Measurements from ENCODE around the gene CHD2.

Gene CHD2

DNA sequence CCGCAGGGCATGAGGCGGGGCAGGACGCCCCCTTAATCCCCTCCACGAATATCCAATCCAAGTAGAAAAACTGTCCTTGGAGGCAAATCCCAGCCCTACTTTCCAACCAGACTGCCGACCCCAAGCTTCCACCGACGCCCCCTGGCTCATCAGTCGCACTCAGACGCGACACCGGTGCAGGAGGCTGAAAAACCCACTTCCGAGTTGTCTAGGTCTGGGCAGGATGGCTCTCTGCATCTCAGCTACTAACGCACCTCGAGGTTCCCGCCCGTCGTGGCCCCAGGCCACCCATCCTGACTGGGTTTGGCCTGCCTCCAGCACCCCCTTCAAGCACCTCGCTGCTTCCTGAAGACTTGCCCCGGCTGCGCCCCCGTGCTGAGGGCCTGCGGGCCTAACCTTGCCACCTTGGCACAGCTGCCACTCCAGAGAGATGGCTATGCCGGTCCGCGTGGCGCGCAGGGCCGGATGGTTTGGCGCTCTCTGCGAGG, 173.4 kb downstream of the CHD2 start:
- Histone ChIP-seq H3K4me1 (peaks cover 20% of the 10 kb centered on the region), H3K4me3 (peak overlapping the region; percentile 19), H3K9me3 (no peaks in the 10 kb centered on the region), H3K36me3 (replicated peaks) (no peaks in the 10 kb centered on the region), H3K27me3 (ENCODE audit: low read depth) (no peaks in the 10 kb centered on the region)
- in situ Hi-C loops (cut with MboI; ENCODE audit: low sequenced_read_pairs): no loop called here
- DNase-seq (ENCODE audit: low spot score in 2 of 2): no peak

- in situ Hi-C loops (cut with MboI; ENCODE audit: low sequenced_read_pairs): no loop called here
- Histone ChIP-seq H3K4me1 (peaks cover 19% of the 10 kb centered on the region), H3K9me3 (no peaks in the 10 kb centered on the region), H3K36me3 (replicated peaks) (no peaks in the 10 kb centered on the region), H3K27me3 (ENCODE audit: low read depth) (no peaks in the 10 kb centered on the region), H3K4me3 (no peak overlapping the region)
- DNase-seq (ENCODE audit: low spot score in 2 of 2): no peak
Observed at GRCh38 chr15:93074599-93074998, 174.5 kb downstream of the CHD2 start.

GRCh38 chr15:93076217-93076616, 176.1 kb downstream of the CHD2 start:
- H3K4me1 ChIP-seq: peaks cover 4% of the 10 kb centered on the region
- in situ Hi-C loops (cut with MboI; ENCODE audit: low sequenced_read_pairs): no loop called here
- H3K4me3 ChIP-seq: no peak overlapping the region
- no peak for DNase-seq (ENCODE audit: low spot score in 2 of 2)
- H3K27me3 ChIP-seq (ENCODE audit: low read depth): no peaks in the 10 kb centered on the region
- H3K36me3 ChIP-seq (replicated peaks): no peaks in the 10 kb centered on the region
- H3K9me3 ChIP-seq: no peaks in the 10 kb centered on the region

- Histone ChIP-seq H3K4me1 (peaks cover 3% of the 10 kb centered on the region; the same call in 1 of the 2 replicates), H3K27me3 (ENCODE audit: low read depth) (no peaks in the 10 kb centered on the region), H3K36me3 (replicated peaks) (no peaks in the 10 kb centered on the region), H3K9me3 (no peaks in the 10 kb centered on the region), H3K4me3 (no peak overlapping the region)
- no peak for DNase-seq (ENCODE audit: low spot score in 2 of 2)
- in situ Hi-C loops (cut with MboI; ENCODE audit: low sequenced_read_pairs): no loop called here
Observed at GRCh38 chr15:93076875-93077274, 176.8 kb downstream of the CHD2 start.
